ENCODE measurements around the gene TRAT1.

DNA sequence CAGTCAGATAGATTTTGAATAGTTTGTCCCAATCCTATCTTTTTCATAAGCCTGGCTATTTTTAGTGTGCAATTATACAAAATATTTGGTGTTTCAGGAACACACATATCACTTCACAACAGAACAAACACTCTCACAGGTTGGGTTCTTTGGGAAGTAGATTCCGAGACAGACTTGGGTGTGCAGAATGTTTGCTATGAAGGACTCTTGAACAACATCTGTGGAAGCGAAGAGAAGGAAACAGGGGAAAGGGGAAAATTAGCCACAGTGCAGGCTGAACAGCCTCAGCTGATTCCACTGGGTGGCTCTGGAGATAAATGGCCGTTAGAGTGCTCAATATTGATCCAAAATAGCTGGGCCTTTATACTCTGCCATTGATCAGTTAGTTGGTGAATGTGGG lies 69.2 kb downstream of the TRAT1 start:
- TF ChIP-seq, protein P1, sequence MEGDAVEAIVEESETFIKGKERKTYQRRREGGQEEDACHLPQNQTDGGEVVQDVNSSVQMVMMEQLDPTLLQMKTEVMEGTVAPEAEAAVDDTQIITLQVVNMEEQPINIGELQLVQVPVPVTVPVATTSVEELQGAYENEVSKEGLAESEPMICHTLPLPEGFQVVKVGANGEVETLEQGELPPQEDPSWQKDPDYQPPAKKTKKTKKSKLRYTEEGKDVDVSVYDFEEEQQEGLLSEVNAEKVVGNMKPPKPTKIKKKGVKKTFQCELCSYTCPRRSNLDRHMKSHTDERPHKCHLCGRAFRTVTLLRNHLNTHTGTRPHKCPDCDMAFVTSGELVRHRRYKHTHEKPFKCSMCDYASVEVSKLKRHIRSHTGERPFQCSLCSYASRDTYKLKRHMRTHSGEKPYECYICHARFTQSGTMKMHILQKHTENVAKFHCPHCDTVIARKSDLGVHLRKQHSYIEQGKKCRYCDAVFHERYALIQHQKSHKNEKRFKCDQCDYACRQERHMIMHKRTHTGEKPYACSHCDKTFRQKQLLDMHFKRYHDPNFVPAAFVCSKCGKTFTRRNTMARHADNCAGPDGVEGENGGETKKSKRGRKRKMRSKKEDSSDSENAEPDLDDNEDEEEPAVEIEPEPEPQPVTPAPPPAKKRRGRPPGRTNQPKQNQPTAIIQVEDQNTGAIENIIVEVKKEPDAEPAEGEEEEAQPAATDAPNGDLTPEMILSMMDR (IDR thresholded peaks at IDR 0.05): no peak
- TF ChIP-seq EZH2 (IDR thresholded peaks at IDR 0.05; ENCODE audit: borderline replicate concordance, insufficient read depth, low read depth, low read length, poor library complexity, severe bottlenecking): no peak
